ENCODE data around the gene OTOF. TPM values are rescaled to one million over a fixed set of nuclear protein-coding genes. Genes with fewer than 3 reads are reported as not detected.

The OTOF gene
- total and polyA plus RNA-seq, 9 of the 15 experiments (the other 6 are each of a cell fraction or from before 2014, with no cell fraction given): 0.03 to 0.11 (median 0.06) TPM; not detected in 5

GRCh38 chr2:26414311-26414710 is 63.6 kb downstream of the OTOF start:
- Histone ChIP-seq H3K36me3 (ENCODE audit: control insufficient read depth, insufficient read depth, low read length) (no peaks in the 10 kb centered on the region), H3K27ac (ENCODE audit: extremely low read depth, low read depth, low read length) (peak overlapping the region; percentile 15; the same call in 1 of the 3 replicates), H3K4me1 (replicated peaks in 1 of 2; ENCODE audit: control insufficient read depth in 2 of 2, insufficient read depth in 2 of 2, low read length in 2 of 2) (peaks cover 7 to 12% of the 10 kb centered on the region in 2 experiments; a peak in 4 of 5 replicates), H3K9me3 (replicated peaks; ENCODE audit: control insufficient read depth, insufficient read depth, low read depth, low read length) (0 out of 2 replicates have a peak, but pooled peaks cover 4% of the 10 kb centered on the region), H3K27me3 (ENCODE audit: control insufficient read depth in 2 of 2, insufficient read depth in 2 of 2, low read length in 2 of 2) (no peaks in the 10 kb centered on the region), H3K4me3 (no peak overlapping the region), H3K4me2 (ENCODE audit: insufficient read depth, low read length) (no peak overlapping the region), H3K9me1 (ENCODE audit: control insufficient read depth, insufficient read depth, low read length) (no peaks in the 10 kb centered on the region), H3K9ac (ENCODE audit: insufficient read depth in 1 of 2, low read depth in 2 of 2, low read length in 2 of 2) (no peak overlapping the region), H3K79me2 (ENCODE audit: control insufficient read depth, insufficient read depth, low read length) (no peaks in the 10 kb centered on the region), H4K20me1 (replicated peaks; ENCODE audit: control insufficient read depth, insufficient read depth, low read length) (no peaks in the 10 kb centered on the region), H2AFZ (ENCODE audit: low read depth, low read length) (peak overlapping the region; percentile 69)
- ATAC-seq (no peak), FAIRE-seq (no peak), DNase-seq (ENCODE audit: extremely low read depth in 1 of 4, low spot score in 3 of 4) (no peak)
- BruUV-seq (replicated peaks): no TSS peak
- 83% methylated on average over 3 of the region's 3 CpGs for WGBS (ENCODE audit: insufficient coverage, low coverage, missing lambda C conversion rate)
- TF ChIP-seq ATF7 (IDR thresholded peaks at IDR 0.05) (0 out of 2 replicates have a peak, but pooled peaks have one; percentile 10), ZEB2 (IDR thresholded peaks at IDR 0.05) (no peak)
- POLR2A ChIA-PET: interaction anchor here (0.6 to 1.1 kb wide), 4 partner anchors 16 to 223 kb away, joined by 3 to 4 read pairs (median 3); no protein-coding TSS in a partner anchor
- in situ Hi-C loops (cut with MboI): no loop called here
- CTCF ChIA-PET (ENCODE audit: low intra/inter-chr PET ratio): no interaction called here
- intact Hi-C loops (cut with micrococcal nuclease): loop anchor here (5.0 kb wide), 1 partner anchor 67 kb away; the partner anchor contains the start of genes ADGRF3 and SELENOI

- Histone ChIP-seq H4K20me1 (replicated peaks; ENCODE audit: control insufficient read depth, insufficient read depth, low read length) (no peaks in the 10 kb centered on the region), H3K9ac (ENCODE audit: insufficient read depth in 1 of 2, low read depth in 2 of 2, low read length in 2 of 2) (peak overlapping the region; percentile 78 to 90), H3K36me3 (ENCODE audit: control insufficient read depth, insufficient read depth, low read length) (no peaks in the 10 kb centered on the region), H3K27me3 (ENCODE audit: control insufficient read depth in 2 of 2, insufficient read depth in 2 of 2, low read length in 2 of 2) (no peaks in the 10 kb centered on the region), H2AFZ (ENCODE audit: low read depth, low read length) (peak overlapping the region; percentile 95), H3K9me1 (ENCODE audit: control insufficient read depth, insufficient read depth, low read length) (no peaks in the 10 kb centered on the region), H3K4me1 (replicated peaks in 1 of 2; ENCODE audit: control insufficient read depth in 2 of 2, insufficient read depth in 2 of 2, low read length in 2 of 2) (peaks cover 7 to 18% of the 10 kb centered on the region in 2 experiments; a peak in 4 of 5 replicates), H3K79me2 (ENCODE audit: control insufficient read depth, insufficient read depth, low read length) (no peaks in the 10 kb centered on the region), H3K4me2 (ENCODE audit: insufficient read depth, low read length) (peak overlapping the region; percentile 79), H3K9me3 (replicated peaks; ENCODE audit: control insufficient read depth, insufficient read depth, low read depth, low read length) (0 out of 2 replicates have a peak, but pooled peaks cover 4% of the 10 kb centered on the region), H3K27ac (ENCODE audit: extremely low read depth, low read depth, low read length) (peak overlapping the region; percentile 95), H3K4me3 (peak overlapping the region; percentile 30)
- ATAC-seq: peak; percentile 94
- peak; percentile 79 to 92 (median 85) for DNase-seq (ENCODE audit: extremely low read depth in 1 of 4, low spot score in 3 of 4)
- BruUV-seq (replicated peaks): TSS peak; percentile 87
- intact Hi-C loops (cut with micrococcal nuclease) (loop anchor here (5.0 kb wide), 1 partner anchor 65 kb away; the partner anchor contains the start of genes ADGRF3 and SELENOI), in situ Hi-C loops (cut with MboI) (no loop called here)
- POLR2A ChIA-PET: interaction anchor here (0.7 to 2.5 kb wide), 3 partner anchors 16 to 511 kb away, joined by 4 to 16 read pairs (median 4); no protein-coding TSS in a partner anchor
- FAIRE-seq: peak; percentile 84
- WGBS (ENCODE audit: insufficient coverage, low coverage, missing lambda C conversion rate): 0% methylated on average over 10 of the region's 10 CpGs
- CTCF ChIA-PET (ENCODE audit: low intra/inter-chr PET ratio): interaction anchor here (0.7 kb wide), 1 partner anchor 15 kb away, joined by 3 read pairs; no protein-coding TSS in a partner anchor
- peak; percentile 74 for TF ChIP-seq NCOR1 (IDR thresholded peaks at IDR 0.05)
- peak; percentile 84 for TF ChIP-seq POLR2H (tag; IDR thresholded peaks at IDR 0.05; ENCODE audit: low read depth)
- TF ChIP-seq MTA1 (IDR thresholded peaks at IDR 0.05; ENCODE audit: borderline replicate concordance): peak; percentile 84
- no peak for TF ChIP-seq NR2C2 (CRISPR knock-in tag; IDR thresholded peaks at IDR 0.05)
- TF ChIP-seq NR2C2 (tag; IDR thresholded peaks at IDR 0.05): peak; percentile 63
- TF ChIP-seq DDX20 (tag; IDR thresholded peaks at IDR 0.05; ENCODE audit: low read depth): 0 out of 2 replicates have a peak, but pooled peaks have one; percentile 47
- peak; percentile 24 for TF ChIP-seq HMGN3 (IDR thresholded peaks at IDR 0.05; ENCODE audit: borderline replicate concordance, extremely low read depth, insufficient read length, low read depth, low read length)
- peak; percentile 28; the same call in 1 of the 2 replicates for TF ChIP-seq MEF2D (tag; conservative IDR thresholded peaks at IDR 0.05; ENCODE audit: low read depth)
- TF ChIP-seq KLF6 (CRISPR knock-in tag; IDR thresholded peaks at IDR 0.05; ENCODE audit: borderline replicate concordance): peak; percentile 53; the same call in 1 of the 2 replicates
- TF ChIP-seq SREBF2 (CRISPR knock-in tag; IDR thresholded peaks at IDR 0.05): no peak
Observed at GRCh38 chr2:26412091-26412673, 65.7 kb downstream of the OTOF start.
